ENCODE data around the gene ZNRD2. TPM values are rescaled to one million over a fixed set of nuclear protein-coding genes. Genes with fewer than 3 reads are reported as not detected.

The ZNRD2 gene
- total and polyA plus RNA-seq, 2 of the 8 experiments (the other 6 are each of a cell fraction or from before 2014, with no cell fraction given), result 53.4 to 125 TPM

DNA sequence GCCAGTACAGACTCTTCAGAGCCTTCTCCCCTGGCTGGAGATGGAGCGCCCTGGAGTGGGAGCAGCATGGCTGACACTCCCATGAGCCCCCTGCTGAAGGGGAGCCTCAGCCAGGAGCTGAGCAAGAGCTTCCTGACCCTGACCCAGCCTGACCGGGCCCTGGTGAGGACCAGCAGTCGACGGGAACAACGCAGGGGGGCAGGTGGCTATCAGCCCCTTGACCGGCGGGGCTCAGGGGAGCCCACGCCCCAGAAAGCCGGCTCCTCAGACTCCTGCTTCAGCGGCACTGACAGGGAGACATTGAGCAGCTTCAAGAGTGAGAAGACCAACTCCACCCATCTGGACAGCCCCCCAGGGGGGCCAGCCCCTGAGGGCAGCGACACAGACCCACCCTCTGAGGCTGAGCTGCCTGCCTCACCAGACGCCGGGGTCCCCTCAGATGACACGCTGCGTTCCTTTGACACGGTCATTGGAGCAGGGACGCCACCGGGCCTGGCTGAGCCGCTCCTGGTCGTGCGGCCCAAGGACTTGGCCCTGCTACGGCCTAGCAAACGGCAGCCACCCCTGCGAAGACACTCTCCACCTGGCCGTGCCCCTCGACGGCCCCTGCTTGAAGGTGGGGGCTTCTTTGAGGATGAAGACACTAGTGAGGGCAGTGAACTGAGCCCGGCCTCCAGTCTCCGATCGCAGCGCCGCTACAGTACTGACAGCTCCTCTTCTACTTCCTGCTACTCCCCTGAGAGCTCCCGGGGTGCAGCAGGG lies 47.9 kb downstream of the ZNRD2 start:
- 92% methylated on average over 25 of the region's 33 CpGs; no CpG with 5 or more reads in 1 of the 2 experiments for WGBS, 2 experiments (ENCODE audit: extremely low coverage in 1 of 2, insufficient coverage in 1 of 2, insufficient read length in 1 of 2, insufficient replicate concordance in 2 of 2, low coverage in 1 of 2, low lambda C conversion rate in 2 of 2, missing lambda C conversion rate in 1 of 2)
- H4K20me1 ChIP-seq (replicated peaks in 1 of 2; ENCODE audit: control insufficient read depth in 1 of 2, insufficient read depth in 2 of 2, low read length in 2 of 2), result peaks cover 5 to 35% of the 10 kb centered on the region in 2 experiments
- TF ChIP-seq RAD21 (IDR thresholded peaks at IDR 0.05 in 1 of 2, conservative IDR thresholded peaks at IDR 0.05 in 1 of 2; ENCODE audit: low read depth in 2 of 2, low read length in 2 of 2) (no peak), POLR2A (IDR thresholded peaks at IDR 0.05; ENCODE audit: control extremely low read depth in 1 of 2, low read depth in 2 of 2, low read length in 2 of 2) (no peak), SP2 (IDR thresholded peaks at IDR 0.05; ENCODE audit: low read length) (no peak), CBX8 (IDR thresholded peaks at IDR 0.05; ENCODE audit: borderline replicate concordance, low read depth, low read length) (no peak), FOSL1 (IDR thresholded peaks at IDR 0.05; ENCODE audit: insufficient read depth, low read depth, low read length) (no peak), BCL11A (IDR thresholded peaks at IDR 0.05; ENCODE audit: low read depth in 2 of 2, low read length in 2 of 2) (no peak), CBX5 (IDR thresholded peaks at IDR 0.05; ENCODE audit: low read depth, low read length) (no peak), ATF3 (IDR thresholded peaks at IDR 0.05; ENCODE audit: insufficient read depth, low read depth, low read length) (no peak), CEBPB (IDR thresholded peaks at IDR 0.05; ENCODE audit: low read depth, low read length) (no peak), TAF7 (optimal IDR thresholded peaks at IDR 0.05; ENCODE audit: borderline replicate concordance, low read depth, low read length) (no peak), EP300 (IDR thresholded peaks at IDR 0.05; ENCODE audit: borderline replicate concordance in 1 of 2, low read depth in 2 of 2, low read length in 2 of 2) (no peak)

More for the DNA sequence above, 47.9 kb downstream of the ZNRD2 start:
- H3K79me1 ChIP-seq (ENCODE audit: low read depth, low read length), result peaks cover 16% of the 10 kb centered on the region
- peaks cover 0 to 11% (median 5%) of the 10 kb centered on the region in 4 experiments; a peak in 5 of 7 replicates for H3K4me1 ChIP-seq (replicated peaks in 1 of 4; ENCODE audit: control insufficient read depth in 3 of 4, insufficient read depth in 4 of 4, low read length in 3 of 4)
- no peak overlapping the region for H2AK5ac ChIP-seq (ENCODE audit: low read depth, low read length)
- H3K27ac ChIP-seq (ENCODE audit: low read depth, low read length), result no peak overlapping the region
- no peak overlapping the region for H4K91ac ChIP-seq (replicated peaks; ENCODE audit: insufficient read length, low read length)
- H2BK20ac ChIP-seq (ENCODE audit: low read length), result no peak overlapping the region
- H3K9me3 ChIP-seq (ENCODE audit: insufficient read depth in 2 of 2, low read depth in 1 of 2, low read length in 1 of 2), result no peaks in the 10 kb centered on the region
- H3K4me3 ChIP-seq (ENCODE audit: extremely low read depth in 1 of 4, insufficient read depth in 2 of 4, low read depth in 3 of 4, low read length in 4 of 4), result no peak overlapping the region
- peaks cover 15% of the 10 kb centered on the region for H3K23me2 ChIP-seq (ENCODE audit: low read depth, low read length)
- H3K18ac ChIP-seq (ENCODE audit: extremely low read depth, low read length), result no peak overlapping the region
- H3K23ac ChIP-seq (ENCODE audit: insufficient read length), result no peak overlapping the region
- H2BK120ac ChIP-seq (replicated peaks; ENCODE audit: low read depth, low read length), result no peak overlapping the region
- no peak overlapping the region for H2BK5ac ChIP-seq (ENCODE audit: low read depth, low read length)
- ChIA-PET POLR2A (ENCODE audit: partially characterized antibody) (interaction anchor here (0.9 to 5.7 kb wide), 8 partner anchors 8 to 27 kb away, joined by 3 to 38 read pairs (median 6); partner anchors contain the start of gene SIPA1), CTCF (ENCODE audit: partially characterized antibody) (interaction anchor here (1.0 to 2.1 kb wide), 5 partner anchors 8 to 368 kb away, joined by 3 to 11 read pairs (median 4); partner anchors contain the start of gene KAT5)
- H3K27me3 ChIP-seq (replicated peaks in 1 of 4; ENCODE audit: control insufficient read depth in 3 of 4, extremely low read depth in 1 of 4, insufficient read depth in 3 of 4, low read length in 3 of 4), result no peaks in the 10 kb centered on the region
- no peak overlapping the region for H2BK15ac ChIP-seq (ENCODE audit: low read length)
- H3K36me3 ChIP-seq (ENCODE audit: control insufficient read depth in 2 of 4, insufficient read depth in 4 of 4, low read length in 3 of 4), result peaks cover 5 to 36% (median 20%) of the 10 kb centered on the region in 4 experiments; a peak in 7 of 8 replicates
- H3K56ac ChIP-seq (replicated peaks; ENCODE audit: insufficient read length, low read depth, low read length), result no peak overlapping the region
- H4K5ac ChIP-seq (ENCODE audit: insufficient read length, low read depth, low read length), result no peak overlapping the region
- DNase-seq (ENCODE audit: low read depth in 1 of 2, low spot score in 2 of 2), result no peak
- no peak overlapping the region for H4K8ac ChIP-seq (ENCODE audit: extremely low read depth, insufficient read depth, low read length)
- H3K79me2 ChIP-seq (ENCODE audit: control insufficient read depth in 1 of 2, insufficient read depth in 2 of 2, low read length in 2 of 2), result peaks cover 6 to 19% of the 10 kb centered on the region in 2 experiments
- no peak overlapping the region for H3K4me2 ChIP-seq (ENCODE audit: insufficient read depth in 1 of 2, low read depth in 2 of 2, low read length in 2 of 2)
- FAIRE-seq, result no peak
- H2AFZ ChIP-seq (ENCODE audit: low read length), result no peak overlapping the region
- no peak overlapping the region for H3K14ac ChIP-seq (ENCODE audit: insufficient read length)
- no peak overlapping the region for H3K9ac ChIP-seq (replicated peaks in 1 of 4; ENCODE audit: extremely low read depth in 1 of 4, low read depth in 3 of 4, low read length in 3 of 4)
- H2BK12ac ChIP-seq (ENCODE audit: low read depth, low read length), result no peak overlapping the region
- H3K4ac ChIP-seq (replicated peaks; ENCODE audit: insufficient read length, low read depth, low read length), result no peak overlapping the region
